ENCODE results near the gene MSANTD2. TPM values are rescaled to one million over a fixed set of nuclear protein-coding genes. Genes with fewer than 3 reads are reported as not detected.

The MSANTD2 gene
- total RNA-seq, 1 donor from 2014 or later: 13.3 TPM

- intact Hi-C loops (cut with DNase I): no loop called here
- Histone ChIP-seq H3K9me3 (no peaks in the 10 kb centered on the region), H3K27me3 (no peaks in the 10 kb centered on the region), H3K27ac (peak overlapping the region; percentile 100), H3K36me3 (no peaks in the 10 kb centered on the region), H3K4me1 (peaks cover 28% of the 10 kb centered on the region), H3K4me3 (peak overlapping the region; percentile 93)
- TF ChIP-seq CTCF (IDR thresholded peaks at IDR 0.05): no peak
- no peak for ATAC-seq
- DNase-seq: no peak
Observed at GRCh38 chr11:124798991-124799347, 1.2 kb downstream of the MSANTD2 start.

GRCh38 chr11:124796312-124796711, 3.9 kb downstream of the MSANTD2 start:
- intact Hi-C loops (cut with DNase I): no loop called here
- Histone ChIP-seq H3K27me3 (no peaks in the 10 kb centered on the region), H3K4me3 (no peak overlapping the region), H3K9me3 (no peaks in the 10 kb centered on the region), H3K36me3 (no peaks in the 10 kb centered on the region), H3K4me1 (peaks cover 24% of the 10 kb centered on the region), H3K27ac (no peak overlapping the region)
- DNase-seq (no peak), ATAC-seq (no peak)
- no peak for TF ChIP-seq CTCF (IDR thresholded peaks at IDR 0.05)

- Histone ChIP-seq H3K27ac (no peak overlapping the region), H3K27me3 (no peaks in the 10 kb centered on the region), H3K9me3 (no peaks in the 10 kb centered on the region), H3K4me1 (peaks cover 10% of the 10 kb centered on the region), H3K4me3 (no peak overlapping the region), H3K36me3 (no peaks in the 10 kb centered on the region)
- intact Hi-C loops (cut with DNase I): no loop called here
- ATAC-seq: peak; percentile 89
- peak; percentile 70 for TF ChIP-seq CTCF (IDR thresholded peaks at IDR 0.05)
- DNase-seq: no peak
Observed at GRCh38 chr11:124793466-124794278, 6.5 kb downstream of the MSANTD2 start.

GRCh38 chr11:124791626-124792341, 8.4 kb downstream of the MSANTD2 start:
- H3K36me3 ChIP-seq: no peaks in the 10 kb centered on the region
- no peak for TF ChIP-seq CTCF (IDR thresholded peaks at IDR 0.05)
- no peak overlapping the region for H3K4me3 ChIP-seq
- peaks cover 6% of the 10 kb centered on the region for H3K4me1 ChIP-seq
- no peaks in the 10 kb centered on the region for H3K9me3 ChIP-seq
- ATAC-seq (peak; percentile 28), DNase-seq (no peak)
- no peak overlapping the region for H3K27ac ChIP-seq
- intact Hi-C loops (cut with DNase I): no loop called here
- H3K27me3 ChIP-seq: no peaks in the 10 kb centered on the region

- ATAC-seq (no peak), DNase-seq (no peak)
- intact Hi-C loops (cut with DNase I): no loop called here
- H3K9me3 ChIP-seq: no peaks in the 10 kb centered on the region
- no peaks in the 10 kb centered on the region for H3K4me1 ChIP-seq
- H3K36me3 ChIP-seq: no peaks in the 10 kb centered on the region
- no peak for TF ChIP-seq CTCF (IDR thresholded peaks at IDR 0.05)
- no peak overlapping the region for H3K27ac ChIP-seq
- no peak overlapping the region for H3K4me3 ChIP-seq
- no peaks in the 10 kb centered on the region for H3K27me3 ChIP-seq
Observed at GRCh38 chr11:124788521-124788920, 11.7 kb downstream of the MSANTD2 start.
